GM21515 (cell line): ENCODE data around the gene CNN3.

Experiments used
- ATAC-seq: cut with Tn5 transposase; IDR thresholded peaks from one replicate; pipeline ENCODE4 v1.9.1; 2021; ENCODE audit not compliant: unreplicated experiment

CNN3 gene

GRCh38 chr1:94858276-94858675 lies 68.6 kb downstream of the CNN3 start:
- ATAC-seq, result no peak

GRCh38 chr1:94856868-94857267 lies 70.0 kb downstream of the CNN3 start:
- ATAC-seq, result no peak

- no peak for ATAC-seq
These were observed 70.9 kb downstream of the CNN3 start for GRCh38 chr1:94856004-94856403.

- ATAC-seq, result no peak
These were observed 71.6 kb downstream of the CNN3 start for GRCh38 chr1:94855307-94855700.

GRCh38 chr1:94854458-94855306 lies 72.2 kb downstream of the CNN3 start:
- ATAC-seq, result peak; percentile 99

GRCh38 chr1:94852788-94853187 lies 74.1 kb downstream of the CNN3 start:
- ATAC-seq, result no peak

- ATAC-seq, result no peak
These were observed 75.3 kb downstream of the CNN3 start for GRCh38 chr1:94851571-94851970.
